ENCODE data around the gene KDM6B. TPM values are rescaled to one million over a fixed set of nuclear protein-coding genes. Genes with fewer than 3 reads are reported as not detected.

Gene KDM6B
- polyA plus RNA-seq, 4 donors: 8.4 to 26.1 (median 16.7) TPM

DNA sequence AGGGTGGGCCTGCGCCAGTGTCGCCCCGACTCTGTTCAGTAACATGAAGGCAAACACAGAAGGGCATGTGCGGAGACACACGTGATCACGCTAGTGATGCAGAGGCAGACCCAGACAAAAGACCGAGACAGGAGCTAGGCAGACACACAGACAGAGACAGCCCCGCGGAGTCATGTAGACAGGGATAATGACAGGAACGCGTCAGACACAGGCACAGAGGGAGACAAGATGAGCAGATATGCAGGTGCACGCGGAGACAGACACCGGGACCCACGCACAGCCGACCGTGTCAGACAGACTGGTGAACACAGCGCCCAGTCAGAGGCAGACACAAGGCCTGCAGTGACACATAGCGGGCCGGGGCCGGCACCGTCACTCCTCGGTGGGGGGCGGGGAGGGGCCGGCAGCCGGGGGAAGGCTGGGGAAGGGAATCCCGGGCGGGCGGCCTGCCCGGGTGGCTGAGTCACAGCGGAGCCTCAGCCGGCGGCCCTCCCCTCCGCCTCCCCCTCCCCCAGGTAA, 7.4 kb downstream of the KDM6B start:
- H3K27me3 ChIP-seq (ENCODE audit: control insufficient read depth in 3 of 3, insufficient read depth in 3 of 3, low read length in 3 of 3): no peaks in the 10 kb centered on the region
- H3K4me3 ChIP-seq (ENCODE audit: low read depth in 1 of 3, low read length in 3 of 3): peak overlapping the region; percentile 62 to 84 (median 71)
- peaks cover 2 to 20% (median 6%) of the 10 kb centered on the region in 3 donors for H3K36me3 ChIP-seq (ENCODE audit: control insufficient read depth in 3 of 3, insufficient read depth in 2 of 3, low read depth in 1 of 3, low read length in 3 of 3)
- no peaks in the 10 kb centered on the region for H3K9me3 ChIP-seq (ENCODE audit: control insufficient read depth in 2 of 2, insufficient read depth in 1 of 2, low read depth in 1 of 2, low read length in 1 of 2)
- no peak for FAIRE-seq
- H3K27ac ChIP-seq (ENCODE audit: low read depth in 1 of 3, low read length in 2 of 3): peak overlapping the region; percentile 94 to 99 (median 96)
- DNase-seq: peak; percentile 80 to 88
- WGBS, 3 donors: 1 to 3% (median 3%) methylated on average over 26 to 34 of the region's 34 CpGs
- H3K4me1 ChIP-seq (ENCODE audit: control insufficient read depth in 3 of 3, insufficient read depth in 2 of 3, low read depth in 1 of 3, low read length in 2 of 3): peaks cover 4 to 59% (median 20%) of the 10 kb centered on the region in 3 donors

DNA sequence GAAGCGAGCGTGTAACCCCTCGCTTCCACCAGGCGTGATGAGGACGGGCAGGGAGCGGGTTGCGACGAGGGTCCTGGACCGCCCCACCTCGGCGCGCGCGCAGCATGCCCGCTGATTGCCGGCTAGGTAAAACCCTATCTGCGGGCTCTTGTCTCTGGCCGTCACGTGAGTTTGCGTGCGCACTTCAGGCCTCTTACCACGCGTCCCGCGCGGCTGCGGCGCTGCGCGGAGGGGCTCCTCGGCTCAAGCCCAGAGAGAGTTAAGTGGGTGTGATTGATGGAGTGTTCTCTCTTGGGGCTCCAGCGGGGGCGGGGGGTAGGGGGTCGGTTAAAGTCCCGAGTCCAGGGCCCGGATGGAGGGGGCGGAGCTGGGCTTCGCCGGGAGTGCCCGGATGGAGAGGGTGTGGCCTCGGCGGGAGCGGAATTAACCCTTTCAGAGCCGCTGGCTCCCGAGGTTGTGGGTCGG, 7.9 kb downstream of the KDM6B start:
- no peak for FAIRE-seq

DNA sequence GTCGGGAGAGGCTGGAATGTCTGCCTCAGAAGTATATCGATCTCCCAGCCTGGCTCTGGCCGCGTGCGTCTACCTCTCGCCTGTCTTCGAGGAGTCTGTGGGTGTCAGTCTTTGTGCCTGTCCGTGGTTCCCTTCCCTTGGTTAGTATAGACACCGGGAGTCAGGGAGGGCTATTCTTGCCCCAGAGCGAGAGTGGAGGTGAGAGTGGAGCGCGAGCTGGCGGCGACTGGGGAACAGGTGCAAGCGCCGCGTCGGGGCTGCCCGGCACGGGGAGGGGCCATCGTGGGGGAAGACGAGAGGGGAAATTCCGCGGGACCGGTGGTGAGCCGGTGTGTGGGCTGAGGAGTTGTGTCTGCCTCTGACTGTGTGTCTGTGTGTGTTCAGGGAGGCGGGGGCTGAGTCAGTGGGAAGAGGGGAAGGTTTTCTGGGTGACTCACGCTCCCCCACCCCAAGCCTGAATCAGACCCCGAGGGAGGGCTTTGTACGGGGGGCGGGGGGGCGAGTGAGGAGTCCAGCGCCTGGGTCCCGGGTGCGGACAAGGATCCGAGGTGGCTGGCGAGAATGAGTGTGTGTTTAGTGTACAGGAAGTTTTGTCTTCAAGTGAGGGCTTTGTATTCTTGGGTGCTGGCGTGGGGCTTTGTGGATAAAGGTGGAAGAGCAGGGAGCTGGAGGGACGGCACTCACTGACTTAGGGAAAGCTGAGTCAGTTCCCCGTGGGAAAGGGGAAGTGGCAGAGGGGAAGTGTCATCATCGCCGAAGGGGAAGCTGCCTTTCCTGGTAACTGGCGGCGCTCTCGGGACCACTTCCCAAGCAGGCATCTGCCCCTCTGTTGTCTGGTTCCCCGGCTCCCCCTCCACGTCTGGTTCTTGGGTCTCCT, 8.6 kb downstream of the KDM6B start:
- H3K4me3 ChIP-seq (ENCODE audit: low read depth in 1 of 3, low read length in 3 of 3): peak overlapping the region; percentile 62 to 84 (median 71)
- FAIRE-seq (no peak), DNase-seq (peak; percentile 79 to 81)
- peaks cover 4 to 48% (median 16%) of the 10 kb centered on the region in 3 donors for H3K4me1 ChIP-seq (ENCODE audit: control insufficient read depth in 3 of 3, insufficient read depth in 2 of 3, low read depth in 1 of 3, low read length in 2 of 3)
- H3K27me3 ChIP-seq (ENCODE audit: control insufficient read depth in 3 of 3, insufficient read depth in 3 of 3, low read length in 3 of 3): no peaks in the 10 kb centered on the region
- H3K36me3 ChIP-seq (ENCODE audit: control insufficient read depth in 3 of 3, insufficient read depth in 2 of 3, low read depth in 1 of 3, low read length in 3 of 3): peaks cover 9 to 31% (median 10%) of the 10 kb centered on the region in 3 donors
- H3K27ac ChIP-seq (ENCODE audit: low read depth in 1 of 3, low read length in 2 of 3): peak overlapping the region; percentile 94 to 99 (median 96)
- WGBS, 3 donors: 0 to 1% (median 1%) methylated on average over 45 to 47 of the region's 47 CpGs
- no peaks in the 10 kb centered on the region for H3K9me3 ChIP-seq (ENCODE audit: control insufficient read depth in 2 of 2, insufficient read depth in 1 of 2, low read depth in 1 of 2, low read length in 1 of 2)

More for the DNA sequence above, 7.9 kb downstream of the KDM6B start:
- Histone ChIP-seq H3K27me3 (ENCODE audit: control insufficient read depth in 3 of 3, insufficient read depth in 3 of 3, low read length in 3 of 3) (no peaks in the 10 kb centered on the region), H3K9me3 (ENCODE audit: control insufficient read depth in 2 of 2, insufficient read depth in 1 of 2, low read depth in 1 of 2, low read length in 1 of 2) (no peaks in the 10 kb centered on the region), H3K27ac (ENCODE audit: low read depth in 1 of 3, low read length in 2 of 3) (peak overlapping the region; percentile 94 to 99 (median 96)), H3K4me1 (ENCODE audit: control insufficient read depth in 3 of 3, insufficient read depth in 2 of 3, low read depth in 1 of 3, low read length in 2 of 3) (peaks cover 4 to 54% (median 19%) of the 10 kb centered on the region in 3 donors), H3K36me3 (ENCODE audit: control insufficient read depth in 3 of 3, insufficient read depth in 2 of 3, low read depth in 1 of 3, low read length in 3 of 3) (peaks cover 6 to 25% (median 9%) of the 10 kb centered on the region in 3 donors), H3K4me3 (ENCODE audit: low read depth in 1 of 3, low read length in 3 of 3) (peak overlapping the region; percentile 62 to 84 (median 71))
- WGBS, 3 donors: 0 to 1% (median 1%) methylated on average over 40 to 46 of the region's 46 CpGs
- DNase-seq: peak; percentile 90 to 97

DNA sequence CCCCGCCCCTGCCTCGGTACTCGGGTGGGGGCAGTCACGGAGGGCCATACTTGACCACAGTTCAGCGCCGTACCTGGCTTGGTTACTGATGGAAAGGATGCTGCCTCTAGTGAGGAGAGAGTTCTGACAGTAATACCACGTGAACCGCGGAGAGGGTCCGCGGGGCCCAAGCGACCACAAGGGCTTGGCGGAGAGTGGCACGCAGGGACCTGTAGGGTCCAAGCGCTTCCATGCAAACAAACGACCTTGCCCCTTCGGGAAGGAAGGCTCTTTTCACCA, 9.2 kb downstream of the KDM6B start:
- H3K4me1 ChIP-seq (ENCODE audit: control insufficient read depth in 3 of 3, insufficient read depth in 2 of 3, low read depth in 1 of 3, low read length in 2 of 3): peaks cover 4 to 44% (median 14%) of the 10 kb centered on the region in 3 donors
- 0 to 1% (median 0%) methylated on average over 17 of the region's 17 CpGs for WGBS, 3 donors
- H3K36me3 ChIP-seq (ENCODE audit: control insufficient read depth in 3 of 3, insufficient read depth in 2 of 3, low read depth in 1 of 3, low read length in 3 of 3): peaks cover 9 to 36% (median 10%) of the 10 kb centered on the region in 3 donors
- H3K4me3 ChIP-seq (ENCODE audit: low read depth in 1 of 3, low read length in 3 of 3): peak overlapping the region; percentile 62 to 84 (median 71)
- peak overlapping the region; percentile 94 to 99 (median 96) for H3K27ac ChIP-seq (ENCODE audit: low read depth in 1 of 3, low read length in 2 of 3)
- H3K9me3 ChIP-seq (ENCODE audit: control insufficient read depth in 2 of 2, insufficient read depth in 1 of 2, low read depth in 1 of 2, low read length in 1 of 2): no peaks in the 10 kb centered on the region
- no peak for DNase-seq
- FAIRE-seq: no peak
- H3K27me3 ChIP-seq (ENCODE audit: control insufficient read depth in 3 of 3, insufficient read depth in 3 of 3, low read length in 3 of 3): no peaks in the 10 kb centered on the region

DNA sequence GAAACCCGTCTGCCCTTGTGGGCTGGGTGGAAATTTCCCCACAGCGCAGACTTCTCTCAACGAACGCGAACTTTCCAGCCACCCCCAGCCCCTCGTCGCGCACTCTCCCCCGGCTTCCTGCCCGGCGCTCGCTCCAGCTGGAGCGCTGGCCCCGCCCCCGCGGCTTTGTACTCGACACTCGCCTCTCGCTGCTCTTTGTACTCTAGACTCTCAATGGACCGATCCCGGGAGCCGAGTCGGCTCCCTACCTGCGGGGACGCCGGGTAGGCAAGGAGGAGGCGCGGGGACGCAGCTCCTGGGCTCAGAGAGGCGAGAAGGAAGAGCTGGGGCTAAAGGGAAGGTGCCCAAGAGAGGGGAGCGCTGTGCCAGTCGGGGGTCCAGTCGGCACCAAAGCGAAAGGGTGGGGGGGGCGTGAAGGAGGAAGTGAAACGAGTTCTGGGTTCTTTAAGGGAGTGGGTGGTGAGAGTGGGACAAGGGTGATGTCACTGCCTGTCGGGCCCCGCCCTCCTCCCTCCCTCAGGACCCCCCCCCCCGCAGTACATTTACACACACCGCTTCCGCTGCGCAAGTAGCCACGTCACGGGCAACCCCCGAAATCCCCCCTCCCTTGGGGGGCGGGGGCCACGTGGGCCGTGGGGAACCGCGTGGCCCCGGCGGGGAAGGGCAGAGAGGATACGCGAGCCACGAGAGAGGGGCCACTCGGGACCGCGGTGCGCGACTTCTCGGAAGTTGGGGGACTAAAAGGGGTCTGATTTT, 9.7 kb downstream of the KDM6B start:
- FAIRE-seq (no peak), DNase-seq (peak; percentile 93 to 97)
- Histone ChIP-seq H3K27ac (ENCODE audit: low read depth in 1 of 3, low read length in 2 of 3) (peak overlapping the region; percentile 94 to 99 (median 96)), H3K27me3 (ENCODE audit: control insufficient read depth in 3 of 3, insufficient read depth in 3 of 3, low read length in 3 of 3) (no peaks in the 10 kb centered on the region), H3K4me3 (ENCODE audit: low read depth in 1 of 3, low read length in 3 of 3) (peak overlapping the region; percentile 62 to 84 (median 71)), H3K4me1 (ENCODE audit: control insufficient read depth in 3 of 3, insufficient read depth in 2 of 3, low read depth in 1 of 3, low read length in 2 of 3) (peaks cover 4 to 41% (median 14%) of the 10 kb centered on the region in 3 donors), H3K36me3 (ENCODE audit: control insufficient read depth in 3 of 3, insufficient read depth in 2 of 3, low read depth in 1 of 3, low read length in 3 of 3) (peaks cover 10 to 41% (median 11%) of the 10 kb centered on the region in 3 donors), H3K9me3 (ENCODE audit: control insufficient read depth in 2 of 2, insufficient read depth in 1 of 2, low read depth in 1 of 2, low read length in 1 of 2) (no peaks in the 10 kb centered on the region)
- WGBS, 3 donors: 0 to 1% (median 0%) methylated on average over 44 to 61 of the region's 61 CpGs

DNA sequence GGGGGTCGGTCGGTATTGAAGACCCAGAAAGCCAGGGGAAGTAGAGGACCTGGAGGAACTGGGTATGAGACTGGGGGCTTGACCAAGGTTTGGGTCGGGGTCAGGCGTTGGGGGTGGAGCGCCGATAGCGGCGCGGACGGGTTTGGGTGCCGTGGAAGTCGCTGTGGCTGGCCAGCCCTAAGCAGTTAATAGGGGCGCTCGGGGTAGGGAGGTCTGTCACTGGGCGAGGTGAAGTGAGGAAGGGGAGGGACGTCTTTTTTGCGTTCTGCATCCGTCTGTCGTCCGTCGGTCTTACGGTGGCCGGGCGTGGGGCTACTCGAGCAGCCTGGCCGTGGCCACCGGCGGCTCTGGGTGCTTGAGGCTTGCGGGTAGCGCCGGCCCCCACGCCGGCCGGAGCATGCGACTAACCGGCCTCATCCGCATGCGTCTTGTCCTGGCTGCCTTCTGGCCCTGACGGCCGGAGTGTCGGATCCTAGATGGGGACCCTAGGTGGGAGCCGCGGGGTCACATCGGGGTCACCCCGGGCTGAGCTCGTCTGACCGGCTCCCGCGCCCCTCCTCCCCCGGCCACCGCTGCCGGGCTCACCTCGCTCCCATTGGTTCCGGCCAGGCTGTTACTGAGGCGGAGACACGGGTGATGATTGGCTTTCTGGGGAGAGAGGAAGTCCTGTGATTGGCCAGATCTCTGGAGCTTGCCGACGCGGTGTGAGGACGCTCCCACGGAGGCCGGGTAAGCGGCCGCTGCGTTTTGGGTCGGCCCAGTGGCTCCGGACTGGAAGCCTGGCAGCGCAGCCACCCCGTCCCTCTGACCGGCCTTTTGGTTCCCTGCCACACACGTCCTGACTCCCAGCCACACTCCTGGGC, 10.5 kb downstream of the KDM6B start:
- DNase-seq (peak; percentile 95 to 97), FAIRE-seq (no peak)
- Histone ChIP-seq H3K4me1 (ENCODE audit: control insufficient read depth in 3 of 3, insufficient read depth in 2 of 3, low read depth in 1 of 3, low read length in 2 of 3) (peaks cover 4 to 33% (median 14%) of the 10 kb centered on the region in 3 donors), H3K27me3 (ENCODE audit: control insufficient read depth in 3 of 3, insufficient read depth in 3 of 3, low read length in 3 of 3) (no peaks in the 10 kb centered on the region), H3K9me3 (ENCODE audit: control insufficient read depth in 2 of 2, insufficient read depth in 1 of 2, low read depth in 1 of 2, low read length in 1 of 2) (no peaks in the 10 kb centered on the region), H3K36me3 (ENCODE audit: control insufficient read depth in 3 of 3, insufficient read depth in 2 of 3, low read depth in 1 of 3, low read length in 3 of 3) (peaks cover 10 to 50% (median 15%) of the 10 kb centered on the region in 3 donors), H3K27ac (ENCODE audit: low read depth in 1 of 3, low read length in 2 of 3) (peak overlapping the region; percentile 94 to 99 (median 96)), H3K4me3 (ENCODE audit: low read depth in 1 of 3, low read length in 3 of 3) (peak overlapping the region; percentile 62 to 84 (median 71))
- 0% methylated on average over 62 to 71 of the region's 71 CpGs for WGBS, 3 donors

DNA sequence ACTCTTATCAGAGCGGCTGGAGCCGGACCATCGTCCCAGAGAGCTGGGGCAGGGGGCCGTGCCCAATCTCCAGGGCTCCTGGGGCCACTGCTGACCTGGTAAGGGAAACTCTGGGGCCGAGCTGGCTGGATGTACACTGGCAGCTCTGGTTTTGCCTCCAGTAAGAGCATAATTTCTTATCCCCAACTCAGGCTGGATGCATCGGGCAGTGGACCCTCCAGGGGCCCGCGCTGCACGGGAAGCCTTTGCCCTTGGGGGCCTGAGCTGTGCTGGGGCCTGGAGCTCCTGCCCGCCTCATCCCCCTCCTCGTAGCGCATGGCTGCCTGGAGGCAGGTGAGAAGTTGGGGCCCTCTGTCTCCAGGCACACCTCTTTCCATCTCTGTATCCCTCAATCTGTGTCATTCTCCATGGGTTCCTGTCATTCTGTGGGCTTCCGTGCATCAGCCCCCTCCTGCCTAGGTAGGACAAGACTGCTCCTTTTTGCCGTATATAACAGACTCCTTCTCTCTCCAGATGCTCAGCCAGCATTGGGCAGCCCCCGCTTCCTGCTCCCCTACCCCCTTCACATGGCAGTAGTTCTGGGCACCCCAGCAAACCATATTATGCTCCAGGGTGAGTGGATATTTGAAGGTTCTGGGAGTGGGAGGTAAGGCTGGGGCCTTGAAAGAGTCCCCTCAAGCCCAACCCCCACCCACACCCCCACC, 11.5 kb downstream of the KDM6B start:
- H3K27me3 ChIP-seq (ENCODE audit: control insufficient read depth in 3 of 3, insufficient read depth in 3 of 3, low read length in 3 of 3): no peaks in the 10 kb centered on the region
- DNase-seq (no peak), FAIRE-seq (no peak)
- H3K27ac ChIP-seq (ENCODE audit: low read depth in 1 of 3, low read length in 2 of 3): peak overlapping the region in 2 of 3 donors; percentile 50 to 94
- peak overlapping the region in 2 of 3 donors; percentile 71 to 84 for H3K4me3 ChIP-seq (ENCODE audit: low read depth in 1 of 3, low read length in 3 of 3)
- H3K36me3 ChIP-seq (ENCODE audit: control insufficient read depth in 3 of 3, insufficient read depth in 2 of 3, low read depth in 1 of 3, low read length in 3 of 3): peaks cover 11 to 54% (median 15%) of the 10 kb centered on the region in 3 donors
- 68 to 79% (median 69%) methylated on average over 14 to 15 of the region's 15 CpGs for WGBS, 3 donors
- peaks cover 0 to 23% (median 10%) of the 10 kb centered on the region in 3 donors for H3K4me1 ChIP-seq (ENCODE audit: control insufficient read depth in 3 of 3, insufficient read depth in 2 of 3, low read depth in 1 of 3, low read length in 2 of 3)
- H3K9me3 ChIP-seq (ENCODE audit: control insufficient read depth in 2 of 2, insufficient read depth in 1 of 2, low read depth in 1 of 2, low read length in 1 of 2): no peaks in the 10 kb centered on the region
